Measurements from ENCODE around the gene CIPC. TPM values are rescaled to one million over a fixed set of nuclear protein-coding genes. Genes with fewer than 3 reads are reported as not detected.
A peak's percentile ranks its signal among the peaks of the same experiment; 100 is the strongest.

CIPC gene, protein sequence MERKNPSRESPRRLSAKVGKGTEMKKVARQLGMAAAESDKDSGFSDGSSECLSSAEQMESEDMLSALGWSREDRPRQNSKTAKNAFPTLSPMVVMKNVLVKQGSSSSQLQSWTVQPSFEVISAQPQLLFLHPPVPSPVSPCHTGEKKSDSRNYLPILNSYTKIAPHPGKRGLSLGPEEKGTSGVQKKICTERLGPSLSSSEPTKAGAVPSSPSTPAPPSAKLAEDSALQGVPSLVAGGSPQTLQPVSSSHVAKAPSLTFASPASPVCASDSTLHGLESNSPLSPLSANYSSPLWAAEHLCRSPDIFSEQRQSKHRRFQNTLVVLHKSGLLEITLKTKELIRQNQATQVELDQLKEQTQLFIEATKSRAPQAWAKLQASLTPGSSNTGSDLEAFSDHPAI
- total RNA-seq (2021) (24.8 and 31.1 TPM in 2 replicates), Bru-seq, nascent RNA (percentile 82 among the genes with signal in this experiment), BruChase-seq, experiment 1, labeled RNA remaining after a 2-hour chase (percentile 98 among the genes with signal in this experiment), BruChase-seq, experiment 2, labeled RNA remaining after a 6-hour chase (percentile 96 among the genes with signal in this experiment)
- long read RNA-seq, full-length matches to known transcripts: 23 of 35 reads
- long read RNA-seq, partial matches to known transcripts: 11 of 35 reads
- long read RNA-seq, other reads (novel, unspliced or antisense): 1 of 35 reads

DNA sequence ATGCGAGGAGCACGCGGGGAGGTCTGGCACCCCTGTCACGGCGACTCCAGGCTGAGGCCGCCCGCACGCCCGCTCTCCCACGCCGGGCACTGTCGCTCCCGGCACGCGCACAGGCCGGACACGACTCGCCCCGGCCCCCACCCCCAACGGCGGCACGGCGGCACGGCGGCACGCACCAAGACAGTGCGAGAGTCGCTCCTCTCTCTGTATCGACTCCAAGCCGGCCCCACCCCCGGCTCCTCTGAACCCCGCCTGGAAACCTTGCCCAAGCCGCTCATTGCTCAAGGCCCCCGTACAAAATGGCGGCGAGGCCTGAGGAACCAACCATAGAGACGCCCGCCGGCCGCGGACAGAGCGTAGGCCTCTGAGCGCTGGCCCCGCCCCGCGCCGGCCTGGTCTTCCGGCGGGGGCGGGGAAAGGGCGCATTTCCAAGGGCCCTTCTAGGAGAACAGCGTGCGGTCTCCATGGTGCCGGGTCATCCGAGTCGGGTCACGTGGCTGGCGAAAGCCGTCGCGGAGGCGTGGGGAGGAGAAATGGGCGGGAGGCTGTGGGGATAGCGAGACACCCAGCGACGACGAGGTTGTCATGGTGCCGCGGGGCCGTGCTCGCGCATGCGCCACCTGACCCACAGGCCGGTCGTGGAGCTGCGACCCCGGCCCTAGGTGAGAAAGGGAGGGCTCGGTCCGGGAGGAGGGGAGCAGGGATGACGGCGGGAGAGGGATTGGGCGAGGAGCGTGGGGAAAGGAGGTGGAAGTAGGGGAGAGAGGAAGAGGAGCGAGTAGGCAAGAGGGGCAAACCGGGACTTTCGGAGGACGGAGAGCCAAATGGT lies at the start of gene CIPC:
TSS of gene CIPC (plus strand) at position 559 of the 829 bp plus-strand sequence. CDS start 7,451 bp downstream, outside the sequence.
- intact Hi-C loops (cut with micrococcal nuclease; ENCODE audit: unreplicated experiment): no loop called here
- Histone ChIP-seq H3K36me3 (ENCODE audit: insufficient read depth, low read length, poor library complexity, severe bottlenecking) (no peaks in the 10 kb centered on the region), H3K4me1 (ENCODE audit: insufficient read depth, low read length, poor library complexity, severe bottlenecking) (peaks cover 17% of the 10 kb centered on the region), H3K4me3 (ENCODE audit: low read depth, low read length, poor library complexity, severe bottlenecking) (peak within 1 kb of the TSS; percentile 84), H3K27ac (ENCODE audit: low read depth, low read length, poor library complexity, severe bottlenecking) (peak within 1 kb of the TSS; percentile 91), H3K27me3 (replicated peaks; ENCODE audit: insufficient read depth, low read depth, low read length, poor library complexity) (no peaks in the 10 kb centered on the region), H3K9me3 (ENCODE audit: low read depth, low read length, poor library complexity, severe bottlenecking) (no peaks in the 10 kb centered on the region)
- ChIA-PET CTCF (interaction anchor here (0.6 to 2.0 kb wide), 4 partner anchors 13 to 218 kb away, joined by 3 to 8 read pairs (median 4); no protein-coding TSS in a partner anchor), POLR2A (ENCODE audit: low non-redundant PET) (no interaction called here)
- DNase-seq (ENCODE audit: low spot score): peak; percentile 99
- BruUV-seq (replicated peaks): no TSS peak
- TF ChIP-seq, protein P1, sequence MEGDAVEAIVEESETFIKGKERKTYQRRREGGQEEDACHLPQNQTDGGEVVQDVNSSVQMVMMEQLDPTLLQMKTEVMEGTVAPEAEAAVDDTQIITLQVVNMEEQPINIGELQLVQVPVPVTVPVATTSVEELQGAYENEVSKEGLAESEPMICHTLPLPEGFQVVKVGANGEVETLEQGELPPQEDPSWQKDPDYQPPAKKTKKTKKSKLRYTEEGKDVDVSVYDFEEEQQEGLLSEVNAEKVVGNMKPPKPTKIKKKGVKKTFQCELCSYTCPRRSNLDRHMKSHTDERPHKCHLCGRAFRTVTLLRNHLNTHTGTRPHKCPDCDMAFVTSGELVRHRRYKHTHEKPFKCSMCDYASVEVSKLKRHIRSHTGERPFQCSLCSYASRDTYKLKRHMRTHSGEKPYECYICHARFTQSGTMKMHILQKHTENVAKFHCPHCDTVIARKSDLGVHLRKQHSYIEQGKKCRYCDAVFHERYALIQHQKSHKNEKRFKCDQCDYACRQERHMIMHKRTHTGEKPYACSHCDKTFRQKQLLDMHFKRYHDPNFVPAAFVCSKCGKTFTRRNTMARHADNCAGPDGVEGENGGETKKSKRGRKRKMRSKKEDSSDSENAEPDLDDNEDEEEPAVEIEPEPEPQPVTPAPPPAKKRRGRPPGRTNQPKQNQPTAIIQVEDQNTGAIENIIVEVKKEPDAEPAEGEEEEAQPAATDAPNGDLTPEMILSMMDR (conservative IDR thresholded peaks at IDR 0.05; ENCODE audit: low read depth, low read length): no peak
- TF ChIP-seq EZH2 (IDR thresholded peaks at IDR 0.05; ENCODE audit: borderline replicate concordance, low read depth, low read length, poor library complexity, severe bottlenecking): no peak

DNA sequence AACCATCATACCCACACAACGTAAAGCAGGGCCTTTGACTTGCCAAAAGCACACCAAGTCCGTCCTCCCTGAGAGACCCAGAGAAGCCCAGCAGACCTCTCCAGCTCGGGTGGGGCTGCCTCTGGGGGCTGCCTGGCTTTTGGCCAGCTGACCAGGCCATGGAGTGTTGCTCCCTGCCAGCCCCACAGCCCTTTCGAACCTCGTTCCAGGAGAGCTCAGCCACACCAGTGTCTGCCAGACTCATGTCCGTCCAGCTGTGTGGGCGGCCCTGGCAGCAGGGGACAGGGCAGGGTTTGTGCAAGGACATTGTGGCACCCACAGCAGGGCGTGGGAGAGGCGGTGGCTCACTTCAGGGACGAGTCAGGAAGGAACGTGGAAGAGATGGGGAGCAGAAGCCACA lies 46.9 kb upstream of the CIPC start:
- no TSS peak for BruUV-seq (replicated peaks)
- H3K27me3 ChIP-seq (replicated peaks; ENCODE audit: insufficient read depth, low read depth, low read length, poor library complexity): no peaks in the 10 kb centered on the region
- peaks cover 1% of the 10 kb centered on the region for H3K9me3 ChIP-seq (ENCODE audit: low read depth, low read length, poor library complexity, severe bottlenecking)
- CTCF ChIA-PET: interaction anchor here (0.8 kb wide), 1 partner anchor 175 kb away, joined by 5 read pairs; no protein-coding TSS in a partner anchor
- H3K4me1 ChIP-seq (ENCODE audit: insufficient read depth, low read length, poor library complexity, severe bottlenecking): peaks cover 10% of the 10 kb centered on the region
- no peak for DNase-seq (ENCODE audit: low spot score)
- intact Hi-C loops (cut with micrococcal nuclease; ENCODE audit: unreplicated experiment): no loop called here
- H3K4me3 ChIP-seq (ENCODE audit: low read depth, low read length, poor library complexity, severe bottlenecking): no peak overlapping the region
- POLR2A ChIA-PET (ENCODE audit: low non-redundant PET): no interaction called here
- TF ChIP-seq, protein P1 (conservative IDR thresholded peaks at IDR 0.05; ENCODE audit: low read depth, low read length): no peak
- H3K27ac ChIP-seq (ENCODE audit: low read depth, low read length, poor library complexity, severe bottlenecking): no peak overlapping the region
- no peaks in the 10 kb centered on the region for H3K36me3 ChIP-seq (ENCODE audit: insufficient read depth, low read length, poor library complexity, severe bottlenecking)
